K562 (cell line): ENCODE data around the gene KASH5. TPM values are rescaled to one million over a fixed set of nuclear protein-coding genes. Genes with fewer than 3 reads are reported as not detected.

Source experiments
- ATAC-seq: fragments of 200-7000 bp; cut with Tn5 transposase; 3 replicates; pipeline ENCODE4 v1.9.1; 2020; ENCODE audit warnings: moderate library complexity
- BruUV-seq: library from RNA; stranded (reverse); fragments of 400-500 nt; replicated peaks from 2 replicates; lab custom pipeline; 2021; lab: Mats Ljungman, UMichigan
- CTCF ChIA-PET: fragments of 300-600 bp; formaldehyde crosslinking; extraction: SDS; loops from one replicate; lab custom pipeline; 2021; ENCODE audit warnings: low intra/inter-chr PET ratio; lab: Yijun Ruan, JAX
- POLR2A ChIA-PET: fragments of 300-600, 350-650 bp; sonication (Branson Sonifier 250); formaldehyde crosslinking; extraction: SDS; loops from one replicate; lab custom pipeline; 2021; ENCODE audit warnings: antibody characterized with exemption, inconsistent platforms; lab: Yijun Ruan, JAX
- DNase-seq, 4 experiments: peaks; one replicate each; pipeline versions ENCODE4 v3.0.0 to v3.0.0-alpha.2; 2011 to 2018; ENCODE audit warnings: low spot score in 3 of 4, mixed read lengths in 3 of 4; ENCODE audit errors: extremely low read depth in 1 of 4
- FAIRE-seq: peaks from 2 replicates; lab custom pipeline; 2011; peaks lifted over from hg19 to GRCh38; lab: Jason Lieb, UNC
- H2AFZ ChIP-seq: 2 replicates; pipeline ENCODE4 v1.6.0; 2011; ENCODE audit warnings: low read depth, low read length, control low read depth, inconsistent platforms
- H3K27ac ChIP-seq: fragments of 200-600 bp; 3 replicates; pipeline ENCODE4 v1.8.0; 2011; ENCODE audit warnings: low read depth, mild to moderate bottlenecking, control low read depth, inconsistent platforms, low read length, moderate library complexity, mixed read lengths; ENCODE audit errors: extremely low read depth
- H3K27me3 ChIP-seq, 2 experiments: fragments of 300-600 bp in 1 of 2; 2 replicates in 1 of 2; 3 replicates in 1 of 2; pipeline versions ENCODE4 v1.6.0 to v1.8.0; 2011; ENCODE audit warnings: inconsistent platforms in 2 of 2, low read length in 2 of 2, mild to moderate bottlenecking in 1 of 2, mixed read lengths in 1 of 2, moderate library complexity in 1 of 2; ENCODE audit not compliant: control insufficient read depth in 2 of 2, insufficient read depth in 2 of 2
- H3K36me3 ChIP-seq: fragments of 300-600 bp; 3 replicates; pipeline ENCODE4 v1.8.0; 2011; ENCODE audit warnings: mild to moderate bottlenecking, low read length, inconsistent platforms; ENCODE audit not compliant: control insufficient read depth, insufficient read depth
- H3K4me1 ChIP-seq, 2 experiments: fragments of 200-600 bp in 1 of 2; replicated peaks in 1 of 2; 2 replicates in 1 of 2; 3 replicates in 1 of 2; pipeline versions ENCODE4 v1.5.1 to v1.8.0; 2011; ENCODE audit warnings: inconsistent platforms in 2 of 2, low read length in 2 of 2, mild to moderate bottlenecking in 1 of 2, mixed read lengths in 1 of 2, moderate library complexity in 1 of 2; ENCODE audit not compliant: control insufficient read depth in 2 of 2, insufficient read depth in 2 of 2
- H3K4me2 ChIP-seq: 2 replicates; pipeline ENCODE4 v1.6.1; 2011; ENCODE audit warnings: low read length, control low read depth, inconsistent platforms, mixed read lengths; ENCODE audit not compliant: insufficient read depth
- H3K4me3 ChIP-seq: fragments of 200-600 bp; sonication (generic), shearing (Covaris generic); 2 replicates; pipeline ENCODE4 v1.5.1; 2016; ENCODE audit warnings: control low read depth, inconsistent platforms
- H3K79me2 ChIP-seq: fragments of 200-600 bp; 3 replicates; pipeline ENCODE4 v1.8.0; 2011; ENCODE audit warnings: low read length, inconsistent platforms; ENCODE audit not compliant: control insufficient read depth, insufficient read depth
- H3K9ac ChIP-seq, 2 experiments: 2 replicates each; pipeline versions ENCODE4 v1.6.0 to v1.6.1; 2011; ENCODE audit warnings: low read depth in 2 of 2, low read length in 2 of 2, control low read depth in 1 of 2, inconsistent platforms in 1 of 2, mild to moderate bottlenecking in 1 of 2, mixed read lengths in 1 of 2; ENCODE audit not compliant: insufficient read depth in 1 of 2
- H3K9me1 ChIP-seq: one replicate; pipeline ENCODE4 v1.6.0; 2011; ENCODE audit warnings: inconsistent platforms, mild to moderate bottlenecking, low read length, moderate library complexity; ENCODE audit not compliant: control insufficient read depth, insufficient read depth
- H3K9me3 ChIP-seq: replicated peaks from 2 replicates; pipeline ENCODE4 v1.5.1; 2011; ENCODE audit warnings: low read depth, low read length, inconsistent platforms; ENCODE audit not compliant: control insufficient read depth, insufficient read depth
- H4K20me1 ChIP-seq: replicated peaks from 2 replicates; pipeline ENCODE4 v1.6.1; 2011; ENCODE audit warnings: low read length, inconsistent platforms, mixed read lengths; ENCODE audit not compliant: control insufficient read depth, insufficient read depth
- ARHGAP35 ChIP-seq: fragments of 450-650 bp; IDR thresholded peaks from 2 replicates; pipeline ENCODE4 v1.6.1; 2018; ENCODE audit not compliant: partially characterized antibody
- CSDE1 ChIP-seq, 2 experiments: fragments of 450-650 bp; IDR thresholded peaks; 2 replicates each; pipeline ENCODE4 v1.6.1; 2016; ENCODE audit warnings: mild to moderate bottlenecking in 1 of 2
- FOXK2 ChIP-seq, 2 experiments: fragments of 450-650 bp; IDR thresholded peaks in 1 of 2; conservative IDR thresholded peaks in 1 of 2; 2 replicates each; pipeline ENCODE4 v1.6.1; 2016; ENCODE audit warnings: low read depth in 2 of 2, mild to moderate bottlenecking in 1 of 2
- GATAD2B ChIP-seq: fragments of 450-650 bp; IDR thresholded peaks from 2 replicates; pipeline ENCODE4 v1.6.1; 2017; ENCODE audit warnings: mild to moderate bottlenecking, borderline replicate concordance
- HNRNPUL1 ChIP-seq: fragments of 200-400 bp; formaldehyde crosslinking; IDR thresholded peaks from 2 replicates; pipeline ENCODE4 v1.6.1; 2017; ENCODE audit warnings: low read length
- HOXB6 ChIP-seq: fragments of 250-450 bp; sonication (Bioruptor Pico); IDR thresholded peaks from 2 replicates; pipeline ENCODE4 v1.5.1; 2022; ENCODE audit warnings: mild to moderate bottlenecking, borderline replicate concordance
- IRF2 ChIP-seq: sonication (generic); formaldehyde crosslinking; IDR thresholded peaks from 2 replicates; pipeline ENCODE4 v1.8.1; 2022; ENCODE audit warnings: mild to moderate bottlenecking, missing genetic modification reagents
- LARP7 ChIP-seq: fragments of 450-650 bp; IDR thresholded peaks from 2 replicates; pipeline ENCODE4 v1.6.1; 2016
- MEF2A ChIP-seq: IDR thresholded peaks from 2 replicates; pipeline ENCODE4 v1.6.1; 2011; ENCODE audit warnings: low read depth, mild to moderate bottlenecking, low read length, moderate library complexity; ENCODE audit not compliant: control insufficient read depth
- MLLT1 ChIP-seq, 2 experiments: fragments of 450-650 bp; IDR thresholded peaks; 2 replicates each; pipeline ENCODE4 v1.6.1; 2016
- NFE2 ChIP-seq: IDR thresholded peaks from 2 replicates; pipeline ENCODE4 v1.6.1; 2014; ENCODE audit warnings: antibody characterized with exemption, low read depth
- NUFIP1 ChIP-seq: fragments of 450-650 bp; IDR thresholded peaks from 2 replicates; pipeline ENCODE4 v1.6.1; 2018; ENCODE audit not compliant: partially characterized antibody
- POU5F1 ChIP-seq: fragments of 150-350 bp; IDR thresholded peaks from 2 replicates; pipeline ENCODE4 v1.6.1; 2014; ENCODE audit warnings: borderline replicate concordance, low read length, low read depth, mild to moderate bottlenecking; ENCODE audit not compliant: partially characterized antibody
- SMAD2 ChIP-seq: fragments of 150-350 bp; IDR thresholded peaks from 2 replicates; pipeline ENCODE4 v1.6.1; 2014; ENCODE audit warnings: low read depth, mild to moderate bottlenecking, low read length
- SMARCA5 ChIP-seq: fragments of 450-650 bp; IDR thresholded peaks from 2 replicates; pipeline ENCODE4 v1.6.1; 2016
- TSC22D4 ChIP-seq: fragments of 450-650 bp; IDR thresholded peaks from 2 replicates; pipeline ENCODE4 v1.6.1; 2016; ENCODE audit warnings: missing genetic modification characterization, missing biosample characterization, control low read depth
- ZNF408 ChIP-seq: fragments of 250-450 bp; sonication (Bioruptor Pico); IDR thresholded peaks from 2 replicates; pipeline ENCODE4 v1.4.0; 2020; ENCODE audit warnings: low read depth, mild to moderate bottlenecking, moderate library complexity
- WGBS: fragments of 100-300 bp; shearing (Covaris generic); methylation state at CpG from one replicate; pipeline ENCODE4 v1.1.6; 2016; ENCODE audit warnings: low coverage, mixed read lengths; ENCODE audit not compliant: insufficient coverage; ENCODE audit errors: missing lambda C conversion rate; 5-methylcytosine and 5-hydroxymethylcytosine counted together
- in situ Hi-C: fragments of 300-500 bp; cut with MboI; formaldehyde crosslinking; loops from 4 replicates; pipeline ENCODE4 v1.15.0; 2018; ENCODE audit warnings: inconsistent platforms, mixed read lengths
- intact Hi-C: fragments of 100-400 bp; cut with micrococcal nuclease; formaldehyde crosslinking; loops from 2 replicates; pipeline ENCODE4 v1.14.2; 2022
- polyA plus RNA-seq, 8 experiments: library from polyadenylated mRNA; depleted of rRNA in 4 of 8; stranded (reverse) in 5 of 8; unstranded in 3 of 8; fragments of >200 nt; fragmentation: Nextera tagmentation in 2 of 8; fragmentation: Illumina TruSeq in 1 of 8; extraction: Ambion mirVana in 2 of 8; extraction: Trizol in 1 of 8; gene quantifications; 2 replicates each; pipeline versions ENCODE4 v1.2.1 to v1.2.3, GENCODE V29; 2011 to 2014; ENCODE audit warnings: inconsistent platforms in 1 of 8, missing spikeins in 1 of 8
- total RNA-seq, 7 experiments: library from RNA; depleted of rRNA in 6 of 7; stranded (reverse); fragments of >200 nt in 6 of 7; fragmentation: Illumina TruSeq in 2 of 7; extraction: Trizol in 2 of 7; gene quantifications; 2 replicates each; pipeline versions ENCODE4 v1.2.1 to v1.2.3, GENCODE V29; 2011 to 2021; ENCODE audit warnings: low replicate concordance in 1 of 7
- TF ChIP-seq, protein P1 (sequence below): IDR thresholded peaks from 2 replicates; pipeline ENCODE4 v1.6.1; 2011; ENCODE audit not compliant: insufficient read length; ENCODE audit errors: extremely low read depth
- TF ChIP-seq, protein P2 (sequence below): fragments of 450-650 bp; IDR thresholded peaks from 2 replicates; pipeline ENCODE4 v1.6.1; 2016; ENCODE audit warnings: mild to moderate bottlenecking

Gene KASH5
- total and polyA plus RNA-seq, 9 of the 15 experiments (the other 6 are each of a cell fraction or from before 2014, with no cell fraction given) = 0.07 to 0.84 (median 0.34) TPM; not detected in 1

- Histone ChIP-seq H3K27ac (no peak overlapping the region), H3K4me3 (no peak overlapping the region), H3K27me3 (no peaks in the 10 kb centered on the region), H3K79me2 (peaks cover 7% of the 10 kb centered on the region; the same call in 1 of the 3 replicates), H2AFZ (no peak overlapping the region), H3K9ac (peak overlapping the region in 1 of 2 experiments; percentile 80; a peak in 1 of 4 replicates), H3K36me3 (peaks cover 16% of the 10 kb centered on the region; the same call in 1 of the 3 replicates), H4K20me1 (no peaks in the 10 kb centered on the region), H3K9me1 (no peaks in the 10 kb centered on the region), H3K4me1 (peaks cover 17 to 61% of the 10 kb centered on the region in 2 experiments), H3K9me3 (no peaks in the 10 kb centered on the region), H3K4me2 (no peak overlapping the region)
- in situ Hi-C loops (no loop called here), intact Hi-C loops (no loop called here)
- no TSS peak for BruUV-seq
- FAIRE-seq (no peak), DNase-seq (no peak), ATAC-seq (no peak)
- WGBS = 70% methylated on average over 14 of the region's 17 CpGs
- ChIA-PET POLR2A (interaction anchor here (0.6 to 0.9 kb wide), 2 partner anchors 15 to 20 kb away, joined by 3 to 5 read pairs; no protein-coding TSS in a partner anchor), CTCF (no interaction called here)
- TF ChIP-seq, protein P1, sequence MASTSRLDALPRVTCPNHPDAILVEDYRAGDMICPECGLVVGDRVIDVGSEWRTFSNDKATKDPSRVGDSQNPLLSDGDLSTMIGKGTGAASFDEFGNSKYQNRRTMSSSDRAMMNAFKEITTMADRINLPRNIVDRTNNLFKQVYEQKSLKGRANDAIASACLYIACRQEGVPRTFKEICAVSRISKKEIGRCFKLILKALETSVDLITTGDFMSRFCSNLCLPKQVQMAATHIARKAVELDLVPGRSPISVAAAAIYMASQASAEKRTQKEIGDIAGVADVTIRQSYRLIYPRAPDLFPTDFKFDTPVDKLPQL = no peak
- TF ChIP-seq SMARCA5 = no peak
- TF ChIP-seq HNRNPUL1 = no peak
- no peak for TF ChIP-seq FOXK2 (conservative IDR thresholded peaks at IDR 0.05 in 1 of 2, IDR thresholded peaks at IDR 0.05 in 1 of 2; ENCODE audit: low read depth in 2 of 2)
- no peak for TF ChIP-seq CSDE1 (IDR thresholded peaks at IDR 0.05)
- TF ChIP-seq MLLT1 (IDR thresholded peaks at IDR 0.05) = no peak
- no peak for TF ChIP-seq SMAD2
- TF ChIP-seq POU5F1 = no peak
- TF ChIP-seq NFE2 = no peak
- TF ChIP-seq MEF2A = no peak
- TF ChIP-seq ARHGAP35 = no peak
- TF ChIP-seq GATAD2B = no peak
- no peak for TF ChIP-seq NUFIP1
- no peak for TF ChIP-seq LARP7
- no peak for TF ChIP-seq IRF2
- TF ChIP-seq, protein P2, sequence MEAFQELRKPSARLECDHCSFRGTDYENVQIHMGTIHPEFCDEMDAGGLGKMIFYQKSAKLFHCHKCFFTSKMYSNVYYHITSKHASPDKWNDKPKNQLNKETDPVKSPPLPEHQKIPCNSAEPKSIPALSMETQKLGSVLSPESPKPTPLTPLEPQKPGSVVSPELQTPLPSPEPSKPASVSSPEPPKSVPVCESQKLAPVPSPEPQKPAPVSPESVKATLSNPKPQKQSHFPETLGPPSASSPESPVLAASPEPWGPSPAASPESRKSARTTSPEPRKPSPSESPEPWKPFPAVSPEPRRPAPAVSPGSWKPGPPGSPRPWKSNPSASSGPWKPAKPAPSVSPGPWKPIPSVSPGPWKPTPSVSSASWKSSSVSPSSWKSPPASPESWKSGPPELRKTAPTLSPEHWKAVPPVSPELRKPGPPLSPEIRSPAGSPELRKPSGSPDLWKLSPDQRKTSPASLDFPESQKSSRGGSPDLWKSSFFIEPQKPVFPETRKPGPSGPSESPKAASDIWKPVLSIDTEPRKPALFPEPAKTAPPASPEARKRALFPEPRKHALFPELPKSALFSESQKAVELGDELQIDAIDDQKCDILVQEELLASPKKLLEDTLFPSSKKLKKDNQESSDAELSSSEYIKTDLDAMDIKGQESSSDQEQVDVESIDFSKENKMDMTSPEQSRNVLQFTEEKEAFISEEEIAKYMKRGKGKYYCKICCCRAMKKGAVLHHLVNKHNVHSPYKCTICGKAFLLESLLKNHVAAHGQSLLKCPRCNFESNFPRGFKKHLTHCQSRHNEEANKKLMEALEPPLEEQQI = no peak
- TF ChIP-seq TSC22D4 (tag) = no peak
- no peak for TF ChIP-seq HOXB6 (CRISPR knock-in tag)
- TF ChIP-seq ZNF408 (CRISPR knock-in tag) = no peak
These were observed 27.9 kb upstream of the KASH5 start for GRCh38 chr19:49359851-49360820.
